Measurements from ENCODE around the gene RPS4Y1.

DNA sequence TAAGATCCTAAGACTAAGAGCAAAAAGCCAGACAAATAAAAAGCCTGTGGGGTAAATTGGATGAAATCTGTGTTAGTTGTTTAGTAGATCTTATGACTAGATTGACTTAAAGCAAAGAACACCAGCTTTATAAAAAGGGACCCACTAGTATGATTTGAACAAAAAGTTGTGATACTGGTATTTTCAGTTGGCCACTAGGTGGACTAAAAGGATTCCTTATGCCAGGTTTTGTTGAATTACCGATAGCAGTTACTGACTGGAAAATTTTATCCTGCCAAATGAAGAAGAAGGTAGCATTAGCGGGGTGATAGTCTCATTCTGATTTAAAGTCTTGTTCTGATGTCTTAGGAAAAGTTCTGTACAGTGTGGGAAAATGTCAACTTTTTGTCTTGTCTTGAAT is 41.2 kb upstream of the RPS4Y1 start:
- TF ChIP-seq, protein P1, sequence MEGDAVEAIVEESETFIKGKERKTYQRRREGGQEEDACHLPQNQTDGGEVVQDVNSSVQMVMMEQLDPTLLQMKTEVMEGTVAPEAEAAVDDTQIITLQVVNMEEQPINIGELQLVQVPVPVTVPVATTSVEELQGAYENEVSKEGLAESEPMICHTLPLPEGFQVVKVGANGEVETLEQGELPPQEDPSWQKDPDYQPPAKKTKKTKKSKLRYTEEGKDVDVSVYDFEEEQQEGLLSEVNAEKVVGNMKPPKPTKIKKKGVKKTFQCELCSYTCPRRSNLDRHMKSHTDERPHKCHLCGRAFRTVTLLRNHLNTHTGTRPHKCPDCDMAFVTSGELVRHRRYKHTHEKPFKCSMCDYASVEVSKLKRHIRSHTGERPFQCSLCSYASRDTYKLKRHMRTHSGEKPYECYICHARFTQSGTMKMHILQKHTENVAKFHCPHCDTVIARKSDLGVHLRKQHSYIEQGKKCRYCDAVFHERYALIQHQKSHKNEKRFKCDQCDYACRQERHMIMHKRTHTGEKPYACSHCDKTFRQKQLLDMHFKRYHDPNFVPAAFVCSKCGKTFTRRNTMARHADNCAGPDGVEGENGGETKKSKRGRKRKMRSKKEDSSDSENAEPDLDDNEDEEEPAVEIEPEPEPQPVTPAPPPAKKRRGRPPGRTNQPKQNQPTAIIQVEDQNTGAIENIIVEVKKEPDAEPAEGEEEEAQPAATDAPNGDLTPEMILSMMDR (optimal IDR thresholded peaks at IDR 0.05 in 1 of 3, IDR thresholded peaks at IDR 0.05 in 1 of 3, conservative IDR thresholded peaks at IDR 0.05 in 1 of 3; ENCODE audit: extremely low read depth in 1 of 3, insufficient read depth in 2 of 3, low read length in 3 of 3) = no peak
- TF ChIP-seq EZH2 (IDR thresholded peaks at IDR 0.05; ENCODE audit: low read length) = no peak
